GM19023 (cell line): Measurements from ENCODE around the gene SYT11.
"Not testable (repeated sequence)": the region's sequence is repeated elsewhere in the genome, so short reads cannot be mapped to it uniquely, and the experiment has no call there.

ENCODE experiments used
- ATAC-seq: cut with Tn5 transposase; IDR thresholded peaks from one replicate; pipeline ENCODE4 v1.9.1; 2021; ENCODE audit warnings: mild to moderate bottlenecking, moderate library complexity; ENCODE audit not compliant: unreplicated experiment

SYT11 gene

GRCh38 chr1:155859234-155859829 lies at the start of gene SYT11:
Gene SYT11, plus strand, starts transcription at chr1:155859567. Its CDS starts 195 bp downstream, at chr1:155859762.
- ATAC-seq, result peak; percentile 52

- no peak for ATAC-seq
Observed at GRCh38 chr1:155812878-155813277, 46.5 kb upstream of the SYT11 start.

- ATAC-seq, result no peak
Observed at GRCh38 chr1:155813672-155814071, 45.7 kb upstream of the SYT11 start.

DNA sequence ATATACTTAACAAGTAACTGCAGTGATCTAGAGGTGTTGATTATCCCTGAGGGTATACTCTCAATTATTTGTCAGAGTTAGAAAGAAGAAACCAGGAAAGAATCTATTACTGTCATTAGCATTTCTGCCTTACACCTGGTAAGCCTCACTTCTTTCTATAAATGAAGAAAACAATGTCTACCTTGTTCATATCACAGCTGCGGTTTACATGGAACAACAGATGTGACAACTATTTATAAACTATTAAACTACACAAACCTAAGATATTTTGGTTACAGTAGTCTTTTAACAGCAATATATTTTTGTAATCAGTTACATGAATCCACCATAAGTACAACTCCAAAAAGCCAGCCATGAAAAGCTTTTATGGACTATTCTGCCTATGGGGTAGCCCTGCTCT lies 43.0 kb upstream of the SYT11 start:
- no peak for ATAC-seq

GRCh38 chr1:155827450-155827849 lies 31.9 kb upstream of the SYT11 start:
- no peak for ATAC-seq

- ATAC-seq, result no peak
Observed at GRCh38 chr1:155831279-155831976, 27.9 kb upstream of the SYT11 start.

DNA sequence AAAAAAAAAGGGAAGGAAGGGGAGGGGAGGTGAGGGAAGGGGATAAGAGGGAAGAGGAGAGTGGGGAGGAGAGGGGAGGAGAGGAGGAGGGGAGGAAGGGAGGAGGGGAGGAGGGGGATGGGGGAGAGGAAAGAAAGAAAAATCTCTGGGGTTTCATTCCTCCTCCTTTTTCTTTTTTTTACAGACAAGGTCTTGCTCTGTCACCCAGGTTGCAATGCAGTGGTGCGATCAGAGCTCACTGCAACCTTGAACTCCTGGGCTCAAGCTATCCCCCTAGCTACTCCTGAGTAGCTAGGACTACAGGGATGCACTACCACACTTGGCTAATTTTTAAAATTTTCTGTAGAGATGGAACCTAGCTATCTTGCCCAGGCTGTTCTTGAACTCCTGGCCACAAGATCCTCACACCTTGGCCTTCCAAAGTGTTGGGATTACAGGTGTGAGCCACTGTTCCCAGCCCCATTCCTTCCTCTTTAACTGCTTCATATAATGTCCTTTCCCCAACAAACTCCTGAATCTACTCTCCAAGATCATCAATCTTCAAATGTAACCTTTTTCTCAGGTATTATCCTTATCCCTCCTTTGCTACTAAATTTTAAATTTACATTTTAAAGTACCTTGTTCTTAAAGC lies 25.6 kb upstream of the SYT11 start:
- no peak for ATAC-seq

GRCh38 chr1:155834296-155834926 lies 25.0 kb upstream of the SYT11 start:
- ATAC-seq, result no peak

GRCh38 chr1:155834927-155835399 lies 24.4 kb upstream of the SYT11 start:
- ATAC-seq, result not testable (repeated sequence)

GRCh38 chr1:155835548-155835947 lies 23.8 kb upstream of the SYT11 start:
- ATAC-seq, result no peak

- ATAC-seq, result no peak
Observed at GRCh38 chr1:155840386-155840785, 19.0 kb upstream of the SYT11 start.

DNA sequence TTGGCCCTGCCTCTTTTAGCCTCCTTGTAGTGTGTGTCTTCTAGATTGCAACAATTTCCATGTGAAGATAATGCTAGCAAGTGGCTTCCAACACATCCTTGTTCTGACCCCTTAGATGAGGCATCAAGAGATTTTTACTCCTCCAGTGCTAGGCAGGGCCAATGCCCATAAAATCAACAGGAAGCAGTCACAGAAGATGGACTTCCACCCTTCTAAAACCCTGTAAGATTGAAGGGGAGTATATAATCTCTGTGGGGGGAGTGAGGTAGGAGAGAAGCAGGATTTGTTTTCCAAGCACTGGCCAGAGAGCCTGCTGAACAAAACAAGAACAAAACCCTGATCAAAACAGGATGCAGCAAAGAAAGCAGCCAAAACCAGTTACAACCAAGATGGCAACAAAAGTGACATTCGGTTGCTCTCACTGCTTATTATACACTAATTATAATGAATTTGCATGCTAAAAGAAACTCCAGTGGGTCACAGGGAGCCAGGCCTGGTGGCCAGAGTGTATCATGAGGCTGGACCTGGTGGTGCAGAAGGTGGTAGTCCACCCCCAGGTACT lies 14.4 kb upstream of the SYT11 start:
- ATAC-seq, result no peak

- ATAC-seq, result no peak
Observed at GRCh38 chr1:155847823-155848529, 11.4 kb upstream of the SYT11 start.

- no peak for ATAC-seq
Observed at GRCh38 chr1:155850345-155850744, 9.0 kb upstream of the SYT11 start.

GRCh38 chr1:155856257-155856974 lies 3.0 kb upstream of the SYT11 start:
- ATAC-seq, result no peak

- ATAC-seq, result peak; percentile 56
Observed at GRCh38 chr1:155856975-155857930, 2.1 kb upstream of the SYT11 start, which contains the start of gene GON4L. Gene GON4L, minus strand, starts transcription at chr1:155857214. Its CDS starts 3,434 bp downstream, at chr1:155853780.

DNA sequence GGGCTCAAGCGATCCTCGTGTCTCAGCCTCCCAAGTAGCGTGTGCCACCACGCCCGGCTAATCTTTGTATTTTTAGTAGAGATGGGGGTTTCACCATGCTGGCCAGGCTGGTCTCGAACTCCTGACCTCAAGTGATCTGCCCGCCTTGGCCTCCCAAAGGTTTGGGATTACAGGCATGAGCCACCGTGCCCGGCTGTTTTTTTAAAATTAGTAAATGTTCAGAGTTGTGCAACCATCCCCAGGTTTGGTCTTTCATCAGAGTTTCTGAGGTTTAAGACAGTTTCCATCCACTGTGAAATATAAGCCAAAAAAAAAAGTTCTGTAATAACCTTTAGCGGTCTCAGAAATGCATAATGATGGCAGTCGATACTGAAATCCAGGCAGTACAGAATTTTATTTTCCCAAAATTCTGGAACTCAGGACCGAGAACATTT lies 550 bp upstream of the SYT11 start:
- no peak for ATAC-seq
